ENCODE data around the gene MAST2. TPM values are rescaled to one million over a fixed set of nuclear protein-coding genes. Genes with fewer than 3 reads are reported as not detected.
"Not testable (repeated sequence)": the region's sequence is repeated elsewhere in the genome, so short reads cannot be mapped to it uniquely, and the experiment has no call there.

Gene MAST2
- total RNA-seq, 1 donor from 2014 or later = 63.9 TPM

DNA sequence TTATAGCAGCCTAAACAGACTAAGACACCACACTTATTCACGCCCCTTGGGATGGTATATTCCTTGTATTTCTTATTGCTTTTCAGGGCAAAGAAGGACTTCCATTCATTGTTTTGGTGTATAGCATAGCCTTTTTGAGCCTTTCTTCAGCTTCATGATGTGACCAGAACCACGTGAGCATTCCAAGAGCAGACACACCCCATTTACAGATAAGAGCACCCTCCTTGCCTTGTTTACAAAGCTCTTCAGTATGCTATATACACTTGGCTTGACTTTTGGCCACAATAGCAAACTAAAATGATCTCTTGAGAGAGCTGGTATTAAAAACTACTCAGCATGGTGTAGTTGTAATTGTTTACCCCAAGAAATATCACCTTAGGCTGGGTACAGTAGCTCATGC is 250.3 kb downstream of the MAST2 start:
- no peaks in the 10 kb centered on the region for H3K27me3 Mint-ChIP-seq (ENCODE audit: unreplicated experiment)
- peaks cover 4% of the 10 kb centered on the region for H3K9me3 Mint-ChIP-seq (ENCODE audit: unreplicated experiment)
- H3K4me3 Mint-ChIP-seq (ENCODE audit: unreplicated experiment) = no peak overlapping the region
- H3K27ac Mint-ChIP-seq (ENCODE audit: unreplicated experiment) = no peak overlapping the region
- no peaks in the 10 kb centered on the region for H3K4me1 Mint-ChIP-seq (ENCODE audit: unreplicated experiment)
- H3K36me3 Mint-ChIP-seq (ENCODE audit: unreplicated experiment) = peaks cover 37% of the 10 kb centered on the region
- TF ChIP-seq, protein P1, sequence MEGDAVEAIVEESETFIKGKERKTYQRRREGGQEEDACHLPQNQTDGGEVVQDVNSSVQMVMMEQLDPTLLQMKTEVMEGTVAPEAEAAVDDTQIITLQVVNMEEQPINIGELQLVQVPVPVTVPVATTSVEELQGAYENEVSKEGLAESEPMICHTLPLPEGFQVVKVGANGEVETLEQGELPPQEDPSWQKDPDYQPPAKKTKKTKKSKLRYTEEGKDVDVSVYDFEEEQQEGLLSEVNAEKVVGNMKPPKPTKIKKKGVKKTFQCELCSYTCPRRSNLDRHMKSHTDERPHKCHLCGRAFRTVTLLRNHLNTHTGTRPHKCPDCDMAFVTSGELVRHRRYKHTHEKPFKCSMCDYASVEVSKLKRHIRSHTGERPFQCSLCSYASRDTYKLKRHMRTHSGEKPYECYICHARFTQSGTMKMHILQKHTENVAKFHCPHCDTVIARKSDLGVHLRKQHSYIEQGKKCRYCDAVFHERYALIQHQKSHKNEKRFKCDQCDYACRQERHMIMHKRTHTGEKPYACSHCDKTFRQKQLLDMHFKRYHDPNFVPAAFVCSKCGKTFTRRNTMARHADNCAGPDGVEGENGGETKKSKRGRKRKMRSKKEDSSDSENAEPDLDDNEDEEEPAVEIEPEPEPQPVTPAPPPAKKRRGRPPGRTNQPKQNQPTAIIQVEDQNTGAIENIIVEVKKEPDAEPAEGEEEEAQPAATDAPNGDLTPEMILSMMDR (IDR thresholded peaks at IDR 0.05) = no peak
- no peak for DNase-seq (ENCODE audit: extremely low spot score, unreplicated experiment)

DNA sequence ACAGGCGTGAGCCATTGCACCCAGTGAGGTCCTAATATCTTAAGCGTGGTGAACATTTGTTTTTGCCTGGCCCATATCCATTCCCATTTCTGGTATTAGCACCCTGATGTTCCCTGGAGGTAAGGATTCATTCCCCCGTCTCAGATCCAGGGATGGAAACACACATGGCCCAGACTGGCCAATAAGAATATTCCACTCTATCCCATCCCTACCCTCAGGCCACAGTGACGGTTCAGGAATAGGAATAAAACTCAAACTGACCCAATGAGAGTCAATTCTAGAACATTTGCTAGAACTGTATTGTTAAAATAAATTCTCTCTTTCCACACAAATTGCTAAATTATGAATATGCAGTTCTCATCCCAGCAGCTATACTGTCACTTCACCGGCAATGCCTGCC is 252.9 kb downstream of the MAST2 start:
- no peak for DNase-seq (ENCODE audit: extremely low spot score, unreplicated experiment)
- Mint-ChIP-seq H3K4me3 (ENCODE audit: unreplicated experiment) (no peak overlapping the region), H3K27me3 (ENCODE audit: unreplicated experiment) (no peaks in the 10 kb centered on the region), H3K36me3 (ENCODE audit: unreplicated experiment) (peaks cover 42% of the 10 kb centered on the region), H3K4me1 (ENCODE audit: unreplicated experiment) (no peaks in the 10 kb centered on the region), H3K27ac (ENCODE audit: unreplicated experiment) (no peak overlapping the region), H3K9me3 (ENCODE audit: unreplicated experiment) (peaks cover 4% of the 10 kb centered on the region)
- TF ChIP-seq, protein P1 (IDR thresholded peaks at IDR 0.05) = no peak

DNA sequence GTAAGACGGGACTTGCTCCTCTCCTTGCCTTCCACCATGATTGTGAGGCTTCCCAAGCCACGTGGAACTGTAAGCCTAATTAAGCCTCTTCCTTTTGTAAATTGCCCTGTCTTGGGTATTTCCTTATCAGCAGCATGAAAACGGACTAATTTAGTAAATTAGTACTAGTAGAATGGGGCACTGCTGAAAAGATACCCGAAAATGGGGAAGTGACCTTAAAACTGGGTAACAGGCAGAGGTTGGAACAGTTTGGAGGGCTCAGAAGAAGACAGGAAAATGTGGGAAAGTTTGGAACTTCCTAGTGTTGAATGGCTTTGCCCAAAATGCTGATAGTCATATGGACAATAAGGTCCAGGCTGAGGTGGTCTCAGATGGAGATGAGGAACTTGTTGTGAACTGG is 253.8 kb downstream of the MAST2 start:
- not testable (repeated sequence) for H3K27me3 Mint-ChIP-seq (ENCODE audit: unreplicated experiment); H3K27ac Mint-ChIP-seq (ENCODE audit: unreplicated experiment); DNase-seq (ENCODE audit: extremely low spot score, unreplicated experiment); H3K4me1 Mint-ChIP-seq (ENCODE audit: unreplicated experiment); H3K9me3 Mint-ChIP-seq (ENCODE audit: unreplicated experiment); H3K4me3 Mint-ChIP-seq (ENCODE audit: unreplicated experiment)
- peaks cover 50% of the 10 kb centered on the region for H3K36me3 Mint-ChIP-seq (ENCODE audit: unreplicated experiment)

DNA sequence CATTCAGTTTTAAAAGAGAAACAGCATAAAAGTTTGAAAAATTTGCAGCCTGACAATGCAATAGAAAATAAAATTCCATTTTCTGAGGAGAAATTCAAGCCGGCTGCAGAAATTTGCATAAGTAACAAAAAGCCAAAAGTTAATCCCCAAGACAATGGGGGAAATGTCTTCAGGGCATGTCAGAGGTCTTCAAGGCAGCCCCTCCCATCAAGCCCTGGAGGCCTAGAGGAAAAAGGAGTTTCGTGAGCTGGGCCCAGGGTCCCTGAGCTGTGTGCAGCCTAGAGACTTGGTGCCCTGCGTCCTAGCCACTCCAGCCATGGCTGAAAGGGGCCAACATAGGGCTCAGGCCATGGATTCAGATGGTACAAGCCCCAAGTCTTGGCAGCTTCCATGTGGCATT is 254.4 kb downstream of the MAST2 start:
- Mint-ChIP-seq H3K4me3 (ENCODE audit: unreplicated experiment) (no peak overlapping the region), H3K36me3 (ENCODE audit: unreplicated experiment) (peaks cover 50% of the 10 kb centered on the region), H3K27me3 (ENCODE audit: unreplicated experiment) (no peaks in the 10 kb centered on the region), H3K9me3 (ENCODE audit: unreplicated experiment) (peaks cover 4% of the 10 kb centered on the region), H3K27ac (ENCODE audit: unreplicated experiment) (no peak overlapping the region), H3K4me1 (ENCODE audit: unreplicated experiment) (peaks cover 5% of the 10 kb centered on the region)
- no peak for DNase-seq (ENCODE audit: extremely low spot score, unreplicated experiment)
- TF ChIP-seq, protein P1 (IDR thresholded peaks at IDR 0.05) = no peak

DNA sequence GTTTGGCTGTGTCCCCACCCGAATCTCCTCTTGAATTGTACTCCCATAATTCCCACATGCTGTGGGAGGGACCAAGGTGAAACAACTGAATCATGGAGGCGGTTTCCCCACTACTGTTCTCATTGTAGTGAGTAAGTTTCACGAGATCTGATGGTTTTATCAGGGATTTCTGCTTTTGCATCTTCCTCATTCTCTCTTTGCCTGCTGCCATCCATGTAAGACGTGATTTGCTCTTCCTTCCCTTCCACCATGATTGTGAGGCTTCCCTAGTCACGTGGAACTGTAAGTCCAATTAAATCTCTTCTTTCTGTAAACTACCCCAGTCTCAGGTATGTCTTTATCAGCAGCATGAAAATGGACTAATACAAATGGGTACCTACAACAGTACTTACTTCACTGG is 255.5 kb downstream of the MAST2 start:
- Mint-ChIP-seq H3K36me3 (ENCODE audit: unreplicated experiment) (peaks cover 46% of the 10 kb centered on the region), H3K4me3 (ENCODE audit: unreplicated experiment) (no peak overlapping the region), H3K27ac (ENCODE audit: unreplicated experiment) (no peak overlapping the region), H3K27me3 (ENCODE audit: unreplicated experiment) (no peaks in the 10 kb centered on the region), H3K9me3 (ENCODE audit: unreplicated experiment) (peaks cover 4% of the 10 kb centered on the region), H3K4me1 (ENCODE audit: unreplicated experiment) (peaks cover 9% of the 10 kb centered on the region)
- no peak for DNase-seq (ENCODE audit: extremely low spot score, unreplicated experiment)
- TF ChIP-seq, protein P1 (IDR thresholded peaks at IDR 0.05) = no peak

DNA sequence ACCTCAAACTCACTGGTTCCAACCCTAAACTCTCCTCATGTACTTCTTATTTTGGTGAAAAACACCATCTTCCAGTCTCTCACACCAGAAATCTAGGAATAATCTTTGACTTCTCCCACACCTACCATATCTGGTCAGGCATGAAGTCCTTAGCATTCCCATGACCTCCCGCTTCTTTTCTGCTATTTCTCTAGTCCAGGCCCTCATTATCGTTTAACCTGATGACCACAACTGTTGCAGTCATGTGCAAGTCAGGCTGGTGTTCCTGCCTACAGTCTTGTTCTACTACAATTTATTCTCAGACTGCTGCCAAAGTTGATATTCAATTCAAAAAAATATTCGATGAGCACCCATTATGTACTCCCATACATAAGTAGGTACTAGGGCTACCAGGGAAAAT is 257.7 kb downstream of the MAST2 start:
- peaks cover 38% of the 10 kb centered on the region for H3K36me3 Mint-ChIP-seq (ENCODE audit: unreplicated experiment)
- H3K9me3 Mint-ChIP-seq (ENCODE audit: unreplicated experiment) = peaks cover 4% of the 10 kb centered on the region
- H3K4me3 Mint-ChIP-seq (ENCODE audit: unreplicated experiment) = no peak overlapping the region
- peaks cover 11% of the 10 kb centered on the region for H3K4me1 Mint-ChIP-seq (ENCODE audit: unreplicated experiment)
- no peak for DNase-seq (ENCODE audit: extremely low spot score, unreplicated experiment)
- no peaks in the 10 kb centered on the region for H3K27me3 Mint-ChIP-seq (ENCODE audit: unreplicated experiment)
- TF ChIP-seq, protein P1 (IDR thresholded peaks at IDR 0.05) = no peak
- H3K27ac Mint-ChIP-seq (ENCODE audit: unreplicated experiment) = no peak overlapping the region

All from osteocyte (in vitro differentiated cells).